Small intestine (tissue), 7 donors: ENCODE measurements around the gene ARMC2. TPM values are rescaled to one million over a fixed set of nuclear protein-coding genes. Genes with fewer than 3 reads are reported as not detected.
"Not testable (repeated sequence)": the region's sequence is repeated elsewhere in the genome, so short reads cannot be mapped to it uniquely, and the experiment has no call there.

ENCODE experiments used
- DNase-seq, 2 donors: peaks; one replicate each; pipeline versions ENCODE4 v3.0.0 to v3.0.0-alpha.2; 2013
- FAIRE-seq: peaks from 2 replicates; lab custom pipeline; 2012; peaks lifted over from hg19 to GRCh38; lab: Jason Lieb, UNC
- H3K27ac ChIP-seq, 3 donors: one replicate each; pipeline ENCODE4 v1.5.1; 2013; ENCODE audit warnings: low read length in 2 of 3, mild to moderate bottlenecking in 2 of 3, control low read depth in 1 of 3, inconsistent platforms in 1 of 3, low read depth in 1 of 3, moderate library complexity in 1 of 3
- H3K27me3 ChIP-seq, 3 donors: one replicate each; pipeline ENCODE4 v1.6.1; 2013; ENCODE audit warnings: low read length in 3 of 3, inconsistent platforms in 1 of 3; ENCODE audit not compliant: control insufficient read depth in 3 of 3, insufficient read depth in 3 of 3
- H3K36me3 ChIP-seq, 3 donors: one replicate each; pipeline ENCODE4 v1.6.1; 2013; ENCODE audit warnings: low read length in 3 of 3, inconsistent platforms in 1 of 3, low read depth in 1 of 3, mild to moderate bottlenecking in 1 of 3, moderate library complexity in 1 of 3; ENCODE audit not compliant: control insufficient read depth in 3 of 3, insufficient read depth in 2 of 3
- H3K4me1 ChIP-seq, 3 donors: one replicate each; pipeline ENCODE4 v1.6.1; 2013; ENCODE audit warnings: low read length in 2 of 3, inconsistent platforms in 1 of 3, low read depth in 1 of 3, mild to moderate bottlenecking in 1 of 3, moderate library complexity in 1 of 3; ENCODE audit not compliant: control insufficient read depth in 3 of 3, insufficient read depth in 2 of 3
- H3K4me3 ChIP-seq, 3 donors: one replicate each; pipeline ENCODE4 v1.5.1; 2013; ENCODE audit warnings: low read length in 3 of 3, control low read depth in 1 of 3, inconsistent platforms in 1 of 3, low read depth in 1 of 3, mild to moderate bottlenecking in 1 of 3, moderate library complexity in 1 of 3
- H3K9me3 ChIP-seq, 2 donors: one replicate each; pipeline ENCODE4 v1.6.1; 2013; ENCODE audit warnings: low read depth in 1 of 2, low read length in 1 of 2; ENCODE audit not compliant: control insufficient read depth in 2 of 2, insufficient read depth in 1 of 2
- WGBS, 3 donors: extraction: QIAGEN DNeasy Blood & Tissue Kit; methylation state at CpG; one replicate each; pipeline ENCODE4 v1.1.7; 2013; 5-methylcytosine and 5-hydroxymethylcytosine counted together
- polyA plus RNA-seq, 4 donors: library from polyadenylated mRNA; stranded (reverse) in 3 of 4; unstranded in 1 of 4; fragments of 200-250 nt in 3 of 4; fragments of 120-200 nt in 1 of 4; gene quantifications; one replicate each; pipeline versions ENCODE4 v1.2.1 to v1.2.3, GENCODE V29; 2013
- donor health status: healthy with polysubstance abuse.
- donor health status: control.
- donor health status: control.
- donor health status: Bipolar disorder and iron deficiency.
- donor health status: healthy.

Gene ARMC2
- polyA plus RNA-seq, 4 donors: 0.22 to 4.1 (median 2.3) TPM

DNA sequence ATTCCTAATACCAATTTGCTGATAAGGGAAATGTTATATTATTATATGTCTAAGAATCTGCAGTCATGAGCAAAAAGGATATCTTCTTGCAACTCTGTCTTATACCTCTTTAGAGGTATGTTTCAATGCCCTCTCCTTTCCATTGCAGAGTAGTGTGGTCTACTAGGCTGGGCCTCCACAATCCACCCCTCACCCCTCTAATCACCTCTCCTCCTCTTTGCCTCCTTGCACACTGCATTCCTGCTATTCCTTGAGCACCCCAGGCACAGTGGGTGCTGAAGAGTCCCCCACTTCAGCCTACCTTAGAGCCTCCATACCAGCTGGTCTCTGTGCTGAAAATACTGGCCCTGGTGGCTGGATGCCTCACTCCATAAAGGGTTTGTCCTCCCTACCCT is 26.9 kb downstream of the ARMC2 start:
- H3K27ac ChIP-seq: peak overlapping the region in 2 of 3 donors; percentile 78 to 84
- no peak for DNase-seq
- no peaks in the 10 kb centered on the region for H3K9me3 ChIP-seq
- H3K36me3 ChIP-seq: peaks cover 1 to 15% (median 2%) of the 10 kb centered on the region in 3 donors
- H3K4me3 ChIP-seq: no peak overlapping the region
- no peaks in the 10 kb centered on the region for H3K27me3 ChIP-seq
- FAIRE-seq: no peak
- peaks cover 0 to 8% (median 0%) of the 10 kb centered on the region in 3 donors for H3K4me1 ChIP-seq

DNA sequence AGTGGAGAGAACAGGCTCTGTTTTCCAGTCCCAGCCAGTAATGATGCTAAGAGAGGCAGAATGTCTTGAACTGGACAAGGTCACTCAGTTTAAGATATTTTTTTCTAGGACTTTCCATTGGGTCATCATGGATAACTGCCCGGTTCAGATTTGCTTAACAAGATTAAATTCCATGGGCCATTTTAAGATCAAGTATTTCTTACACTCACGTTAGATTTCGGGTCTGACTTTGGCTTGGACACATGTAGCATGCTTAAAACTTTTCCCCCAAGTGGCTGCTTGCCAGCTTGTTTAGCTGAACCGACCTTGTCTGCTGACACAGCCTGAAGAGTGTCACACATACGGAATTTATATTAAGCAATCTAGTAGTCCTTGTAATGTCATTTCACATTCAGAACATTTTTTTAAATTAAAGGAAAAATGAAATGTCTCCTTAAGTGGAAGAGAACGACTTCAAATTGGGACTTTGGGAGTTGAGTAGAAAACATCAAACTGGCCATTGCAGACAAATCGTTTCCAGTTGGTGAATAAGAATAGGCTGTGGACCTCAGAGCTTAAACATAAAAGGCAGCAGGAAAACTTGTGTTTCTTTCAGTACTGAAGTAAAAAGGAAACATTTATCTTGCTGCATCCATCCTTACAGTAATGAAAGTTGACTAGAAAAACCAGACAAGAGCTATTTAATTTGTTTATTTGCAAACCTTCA is 29.0 kb downstream of the ARMC2 start:
- H3K36me3 ChIP-seq: peaks cover 0 to 4% (median 2%) of the 10 kb centered on the region in 3 donors
- no peak for DNase-seq
- peaks cover 0 to 3% of the 10 kb centered on the region in 2 donors for H3K9me3 ChIP-seq
- H3K27me3 ChIP-seq: no peaks in the 10 kb centered on the region
- FAIRE-seq: no peak
- peaks cover 0 to 8% (median 0%) of the 10 kb centered on the region in 3 donors for H3K4me1 ChIP-seq
- 65 to 88% (median 82%) methylated on average over 7 of the region's 7 CpGs for WGBS, 3 donors
- H3K4me3 ChIP-seq: no peak overlapping the region
- peak overlapping the region in 1 of 3 donors; percentile 56 for H3K27ac ChIP-seq

DNA sequence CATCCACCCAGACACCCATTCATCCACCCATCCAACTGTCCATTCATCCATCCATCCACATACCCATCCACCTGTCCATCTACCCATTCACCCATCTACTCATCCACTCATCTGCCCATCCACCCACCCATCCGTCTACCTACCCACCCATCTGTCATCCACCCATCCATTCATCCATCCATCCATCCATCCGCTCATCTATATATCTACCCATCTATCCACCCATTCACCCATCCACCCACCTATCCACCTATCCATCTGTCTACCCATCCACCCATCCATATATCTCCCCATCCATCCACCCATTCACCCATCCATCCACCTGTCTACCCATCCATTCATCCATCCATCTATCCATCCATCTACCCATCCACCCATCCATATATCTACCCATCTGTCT is 30.7 kb downstream of the ARMC2 start:
- Histone ChIP-seq H3K9me3 (peaks cover 0 to 3% of the 10 kb centered on the region in 2 donors), H3K4me3 (no peak overlapping the region), H3K36me3 (peaks cover 0 to 2% (median 2%) of the 10 kb centered on the region in 3 donors), H3K27me3 (no peaks in the 10 kb centered on the region), H3K27ac (no peak overlapping the region), H3K4me1 (peaks cover 0 to 6% (median 0%) of the 10 kb centered on the region in 3 donors)
- WGBS, 3 donors: 93 to 97% (median 97%) methylated on average over 2 of the region's 2 CpGs
- no peak for DNase-seq
- no peak for FAIRE-seq

DNA sequence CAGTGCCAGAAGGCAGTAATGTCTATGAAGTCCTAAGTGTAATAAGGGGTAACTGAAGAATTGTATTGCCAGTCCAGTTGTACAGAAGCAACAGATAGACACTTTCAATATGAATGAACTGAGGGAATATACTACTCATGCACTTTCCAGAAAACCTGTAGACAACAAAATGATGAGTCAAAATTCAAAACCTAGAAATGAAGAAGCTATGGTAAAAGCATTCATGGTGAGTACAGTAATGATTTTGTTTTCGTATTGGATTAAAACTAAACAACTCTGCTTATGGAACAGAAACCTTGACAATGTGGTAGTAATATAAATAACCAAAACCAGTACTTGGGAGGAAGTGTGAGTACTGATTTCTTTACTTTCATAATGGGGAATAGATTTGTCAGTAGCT is 35.0 kb downstream of the ARMC2 start:
- peaks cover 0 to 3% of the 10 kb centered on the region in 2 donors for H3K9me3 ChIP-seq
- no peaks in the 10 kb centered on the region for H3K27me3 ChIP-seq
- DNase-seq (no peak), FAIRE-seq (peak; percentile 23)
- peaks cover 0 to 6% (median 0%) of the 10 kb centered on the region in 3 donors for H3K36me3 ChIP-seq
- H3K4me3 ChIP-seq: no peak overlapping the region
- H3K4me1 ChIP-seq: no peaks in the 10 kb centered on the region
- H3K27ac ChIP-seq: peak overlapping the region in 1 of 3 donors; percentile 42
- WGBS, 3 donors: 74 to 89% (median 86%) methylated on average over 1 of the region's 1 CpG

DNA sequence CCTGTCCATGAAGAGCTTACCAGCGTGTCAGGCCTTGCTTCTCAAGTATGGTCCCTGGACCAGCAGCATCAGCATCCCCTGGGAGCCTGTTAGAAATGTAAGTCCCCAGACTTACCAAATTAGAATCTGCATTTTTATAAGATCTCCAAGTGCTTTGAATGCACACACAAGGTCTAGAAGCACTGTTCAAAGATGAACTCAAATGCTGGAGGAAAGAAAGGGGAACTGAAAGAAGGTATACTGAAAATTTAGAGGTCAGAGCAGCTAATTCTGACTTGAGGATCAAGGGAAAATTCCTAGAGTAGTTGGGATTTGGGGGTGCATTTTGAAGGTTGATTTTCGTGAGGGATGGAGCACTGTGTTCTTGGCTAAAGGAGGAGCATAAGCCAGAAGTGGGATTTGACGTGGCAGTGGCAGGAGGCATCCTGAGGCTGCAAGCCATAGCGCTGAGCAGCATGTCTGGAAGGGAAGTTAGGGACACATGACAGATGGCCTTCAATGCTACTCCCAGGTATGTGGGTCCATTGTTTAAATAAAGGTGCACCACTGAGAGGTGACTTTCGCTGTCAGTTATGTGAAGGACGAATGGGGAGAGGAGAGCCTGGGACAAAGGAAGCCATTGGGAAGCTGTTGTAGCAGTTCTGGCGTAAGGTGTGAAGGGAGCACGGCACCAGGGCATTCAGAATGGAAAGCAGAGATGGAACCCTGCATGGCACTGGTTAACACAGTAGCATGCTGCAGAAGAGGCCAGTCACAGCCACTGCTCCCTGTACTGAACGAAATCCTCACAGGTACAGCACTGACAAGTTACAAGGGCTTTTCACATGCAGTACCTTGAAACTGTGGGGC is 36.2 kb downstream of the ARMC2 start:
- H3K9me3 ChIP-seq: peaks cover 0 to 3% of the 10 kb centered on the region in 2 donors
- no peaks in the 10 kb centered on the region for H3K4me1 ChIP-seq
- FAIRE-seq (no peak), DNase-seq (no peak)
- H3K4me3 ChIP-seq: no peak overlapping the region
- H3K27ac ChIP-seq: no peak overlapping the region
- H3K27me3 ChIP-seq: no peaks in the 10 kb centered on the region
- 92 to 93% (median 92%) methylated on average over 9 of the region's 9 CpGs for WGBS, 3 donors
- peaks cover 0 to 6% (median 0%) of the 10 kb centered on the region in 3 donors for H3K36me3 ChIP-seq

DNA sequence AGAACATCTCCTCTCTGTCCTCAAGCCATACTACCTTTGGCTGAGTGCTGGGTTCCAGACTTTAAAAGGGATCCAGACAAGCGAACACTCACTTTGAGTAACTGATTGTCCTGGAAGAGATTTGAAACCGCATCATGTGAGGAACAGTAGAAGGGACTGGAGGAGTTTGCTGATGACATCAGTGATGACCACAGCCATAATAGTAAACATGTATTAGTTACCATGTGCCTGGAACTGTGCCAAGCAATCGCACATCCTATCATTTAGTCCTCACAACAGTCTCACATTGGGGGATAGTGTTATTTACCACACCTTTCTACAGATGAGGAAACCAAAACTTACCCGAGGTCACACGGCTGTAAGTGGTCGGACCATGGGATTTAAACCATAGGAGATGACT is 39.8 kb downstream of the ARMC2 start:
- 88 to 92% (median 91%) methylated on average over 6 of the region's 6 CpGs for WGBS, 3 donors
- Histone ChIP-seq H3K9me3 (no peaks in the 10 kb centered on the region), H3K27ac (no peak overlapping the region), H3K4me3 (no peak overlapping the region), H3K27me3 (no peaks in the 10 kb centered on the region), H3K36me3 (peaks cover 0 to 6% (median 0%) of the 10 kb centered on the region in 3 donors), H3K4me1 (no peaks in the 10 kb centered on the region)
- DNase-seq (no peak), FAIRE-seq (no peak)

DNA sequence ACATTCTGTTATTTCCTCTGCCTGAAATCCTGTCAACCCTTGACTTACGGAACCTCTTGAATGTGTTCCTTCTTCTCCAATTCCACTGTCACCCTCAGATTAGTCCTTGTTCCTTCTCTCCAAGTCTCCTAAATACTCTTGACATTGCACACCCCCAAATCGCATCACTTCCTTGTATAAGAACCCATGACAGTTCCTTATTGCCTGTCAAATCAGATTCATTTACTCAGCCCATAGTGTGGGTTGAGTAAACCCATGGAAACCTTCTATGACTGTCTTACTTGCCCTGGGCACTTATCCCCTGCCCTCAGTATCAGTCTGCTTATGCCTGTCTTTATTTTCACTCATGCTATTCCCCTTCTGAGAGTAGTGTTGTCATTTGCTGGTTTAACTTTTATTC is 40.5 kb downstream of the ARMC2 start:
- Histone ChIP-seq H3K9me3 (no peaks in the 10 kb centered on the region), H3K4me3 (no peak overlapping the region), H3K27ac (no peak overlapping the region), H3K36me3 (peaks cover 0 to 6% (median 0%) of the 10 kb centered on the region in 3 donors), H3K4me1 (no peaks in the 10 kb centered on the region), H3K27me3 (no peaks in the 10 kb centered on the region)
- WGBS, 3 donors: 90 to 98% (median 95%) methylated on average over 2 of the region's 2 CpGs
- DNase-seq (no peak), FAIRE-seq (no peak)

DNA sequence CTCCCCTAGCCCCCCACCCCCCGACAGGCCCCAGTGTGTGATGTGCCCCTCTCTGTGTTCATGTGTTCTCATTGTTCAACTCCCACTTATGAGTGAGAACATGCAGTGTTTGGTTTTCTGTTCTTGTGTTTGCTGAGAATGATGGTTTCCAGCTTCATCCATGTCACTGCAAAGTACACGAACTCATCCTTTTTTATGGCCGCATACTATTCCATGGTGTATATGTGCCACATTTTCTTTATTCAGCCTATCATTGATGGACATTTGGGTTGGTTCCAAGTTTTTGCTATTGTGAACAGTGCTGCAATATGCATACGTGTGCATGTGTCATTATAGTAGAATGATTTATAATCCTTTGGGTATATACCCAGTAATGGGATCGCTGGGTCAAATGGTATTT is 42.7 kb downstream of the ARMC2 start:
- 93 to 96% (median 94%) methylated on average over 5 of the region's 5 CpGs for WGBS, 3 donors
- H3K4me1 ChIP-seq, H3K27ac ChIP-seq, H3K4me3 ChIP-seq, H3K9me3 ChIP-seq, FAIRE-seq, H3K27me3 ChIP-seq, H3K36me3 ChIP-seq, DNase-seq: not testable (repeated sequence)
